ENCODE measurements around the gene ROBO3. TPM values are rescaled to one million over a fixed set of nuclear protein-coding genes. Genes with fewer than 3 reads are reported as not detected.
A peak's percentile ranks its signal among the peaks of the same experiment; 100 is the strongest.

The ROBO3 gene
- total RNA-seq, 1 donor from 2014 or later, result 11.3 TPM

- Histone ChIP-seq H3K4me3 (no peak overlapping the region), H3K27me3 (ENCODE audit: low read depth) (peaks cover 88% of the 10 kb centered on the region), H3K9me3 (no peaks in the 10 kb centered on the region), H3K36me3 (no peaks in the 10 kb centered on the region), H3K4me1 (peaks cover 58% of the 10 kb centered on the region), H3K27ac (no peak overlapping the region)
- intact Hi-C loops (cut with DNase I), result no loop called here
- DNase-seq (no peak), ATAC-seq (peak; percentile 16 to 56)
- TF ChIP-seq CTCF (IDR thresholded peaks at IDR 0.05), result peak; percentile 47
Measured at GRCh38 chr11:124867700-124868099, 2.5 kb downstream of the ROBO3 start.

GRCh38 chr11:124868331-124869274 lies 3.4 kb downstream of the ROBO3 start:
- intact Hi-C loops (cut with DNase I), result no loop called here
- Histone ChIP-seq H3K4me3 (no peak overlapping the region), H3K27me3 (ENCODE audit: low read depth) (peaks cover 87% of the 10 kb centered on the region), H3K36me3 (no peaks in the 10 kb centered on the region), H3K4me1 (peaks cover 49% of the 10 kb centered on the region), H3K9me3 (no peaks in the 10 kb centered on the region), H3K27ac (no peak overlapping the region)
- ATAC-seq, result no peak
- no peak for TF ChIP-seq CTCF (IDR thresholded peaks at IDR 0.05)
- no peak for DNase-seq

GRCh38 chr11:124869331-124869730 lies 4.1 kb downstream of the ROBO3 start:
- Histone ChIP-seq H3K4me3 (no peak overlapping the region), H3K27me3 (ENCODE audit: low read depth) (peaks cover 80% of the 10 kb centered on the region), H3K27ac (no peak overlapping the region), H3K4me1 (peaks cover 47% of the 10 kb centered on the region), H3K36me3 (no peaks in the 10 kb centered on the region), H3K9me3 (no peaks in the 10 kb centered on the region)
- no peak for DNase-seq
- no peak for ATAC-seq
- TF ChIP-seq CTCF (IDR thresholded peaks at IDR 0.05), result no peak
- intact Hi-C loops (cut with DNase I), result no loop called here

GRCh38 chr11:124869856-124870387 lies 4.7 kb downstream of the ROBO3 start:
- no peak for DNase-seq
- Histone ChIP-seq H3K4me1 (peaks cover 43% of the 10 kb centered on the region), H3K27ac (no peak overlapping the region), H3K4me3 (no peak overlapping the region), H3K27me3 (ENCODE audit: low read depth) (peaks cover 80% of the 10 kb centered on the region), H3K9me3 (no peaks in the 10 kb centered on the region), H3K36me3 (no peaks in the 10 kb centered on the region)
- intact Hi-C loops (cut with DNase I), result no loop called here
- no peak for TF ChIP-seq CTCF (IDR thresholded peaks at IDR 0.05)
- ATAC-seq, result no peak

GRCh38 chr11:124870430-124870829 lies 5.2 kb downstream of the ROBO3 start:
- Histone ChIP-seq H3K4me3 (no peak overlapping the region), H3K27ac (no peak overlapping the region), H3K27me3 (ENCODE audit: low read depth) (peaks cover 75% of the 10 kb centered on the region), H3K9me3 (no peaks in the 10 kb centered on the region), H3K4me1 (peaks cover 38% of the 10 kb centered on the region), H3K36me3 (no peaks in the 10 kb centered on the region)
- DNase-seq, result no peak
- no peak for ATAC-seq
- intact Hi-C loops (cut with DNase I), result no loop called here
- TF ChIP-seq CTCF (IDR thresholded peaks at IDR 0.05), result no peak

Data from lower lobe of right lung (tissue), 2 donors.